GM21737 (cell line): Measurements from ENCODE around the gene GTF3C1.
"Not testable (repeated sequence)": the region's sequence is repeated elsewhere in the genome, so short reads cannot be mapped to it uniquely, and the experiment has no call there.

Source experiments
- ATAC-seq: cut with Tn5 transposase; IDR thresholded peaks from one replicate; pipeline ENCODE4 v1.9.1; 2021; ENCODE audit warnings: mild to moderate bottlenecking, moderate library complexity; ENCODE audit not compliant: unreplicated experiment

Gene GTF3C1

GRCh38 chr16:27448532-27449433 lies 100.9 kb downstream of the GTF3C1 start:
- no peak for ATAC-seq

GRCh38 chr16:27447301-27447700 lies 102.4 kb downstream of the GTF3C1 start:
- ATAC-seq: no peak

GRCh38 chr16:27446721-27447120 lies 103.0 kb downstream of the GTF3C1 start:
- no peak for ATAC-seq

- ATAC-seq: no peak
Measured at GRCh38 chr16:27445502-27446175, 104.1 kb downstream of the GTF3C1 start.

GRCh38 chr16:27444470-27444869 lies 105.2 kb downstream of the GTF3C1 start:
- ATAC-seq: no peak

- no peak for ATAC-seq
Measured at GRCh38 chr16:27444015-27444414, 105.7 kb downstream of the GTF3C1 start.

GRCh38 chr16:27441998-27442397 lies 107.7 kb downstream of the GTF3C1 start:
- no peak for ATAC-seq

GRCh38 chr16:27441276-27441675 lies 108.4 kb downstream of the GTF3C1 start:
- ATAC-seq: no peak

GRCh38 chr16:27439271-27440018 lies 110.3 kb downstream of the GTF3C1 start:
- ATAC-seq: no peak

GRCh38 chr16:27437946-27438345 lies 111.8 kb downstream of the GTF3C1 start:
- ATAC-seq: no peak

- ATAC-seq: no peak
Measured at GRCh38 chr16:27436921-27437650, 112.6 kb downstream of the GTF3C1 start.

GRCh38 chr16:27436065-27436464 lies 113.6 kb downstream of the GTF3C1 start:
- no peak for ATAC-seq

GRCh38 chr16:27435146-27435545 lies 114.6 kb downstream of the GTF3C1 start:
- ATAC-seq: not testable (repeated sequence)

GRCh38 chr16:27434141-27435051 lies 115.3 kb downstream of the GTF3C1 start:
- ATAC-seq: no peak

GRCh38 chr16:27433636-27434035 lies 116.1 kb downstream of the GTF3C1 start:
- ATAC-seq: no peak

GRCh38 chr16:27433191-27433590 lies 116.5 kb downstream of the GTF3C1 start:
- ATAC-seq: not testable (repeated sequence)

GRCh38 chr16:27432558-27432957 lies 117.2 kb downstream of the GTF3C1 start:
- ATAC-seq: no peak

GRCh38 chr16:27431773-27432532 lies 117.8 kb downstream of the GTF3C1 start:
- no peak for ATAC-seq

GRCh38 chr16:27430923-27431484 lies 118.7 kb downstream of the GTF3C1 start:
- no peak for ATAC-seq
